WTC11 (cell line): ENCODE measurements around the gene PDE8B. TPM values are rescaled to one million over a fixed set of nuclear protein-coding genes. Genes with fewer than 3 reads are reported as not detected.

Experiments
- ATAC-seq: fragments of 200-7000 bp; cut with Tn5 transposase; 2 replicates; pipeline ENCODE4 v1.10.0; 2021; ENCODE audit warnings: mild to moderate bottlenecking, moderate library complexity
- CTCF ChIA-PET: fragments of 300-600 bp; sonication (Branson Sonifier 250); formaldehyde crosslinking; loops from one replicate; lab custom pipeline; 2021; ENCODE audit warnings: antibody characterized with exemption; lab: Charles Lee
- POLR2A ChIA-PET: fragments of 350-600 bp; sonication (Branson Sonifier 250); formaldehyde crosslinking; loops from one replicate; lab custom pipeline; 2021; ENCODE audit warnings: antibody characterized with exemption; lab: Charles Lee
- DNase-seq: peaks from one replicate; pipeline ENCODE4 v3.0.0; 2021; ENCODE audit warnings: low spot score
- H3K27ac Mint-ChIP-seq: 2 replicates; pipeline ENCODE4 v1.8.0; 2021; ENCODE audit warnings: mixed read lengths
- H3K27me3 Mint-ChIP-seq: 2 replicates; pipeline ENCODE4 v1.8.0; 2021; ENCODE audit warnings: low read depth, mild to moderate bottlenecking, moderate library complexity, mixed read lengths
- H3K36me3 Mint-ChIP-seq: 2 replicates; pipeline ENCODE4 v1.8.0; 2021; ENCODE audit warnings: mixed read lengths
- H3K4me1 Mint-ChIP-seq: 2 replicates; pipeline ENCODE4 v1.8.0; 2022; ENCODE audit warnings: mixed read lengths
- H3K4me3 Mint-ChIP-seq: 2 replicates; pipeline ENCODE4 v1.8.0; 2021; ENCODE audit warnings: mild to moderate bottlenecking, moderate library complexity, mixed read lengths
- H3K9me3 Mint-ChIP-seq: 2 replicates; pipeline ENCODE4 v1.8.0; 2021; ENCODE audit warnings: mixed read lengths
- AR ChIP-seq: fragments of 250-450 bp; sonication (Bioruptor Pico); IDR thresholded peaks from 2 replicates; pipeline ENCODE4 v1.9.0; 2021; ENCODE audit warnings: mild to moderate bottlenecking
- ELF4 ChIP-seq: sonication (generic); formaldehyde crosslinking; IDR thresholded peaks from 2 replicates; pipeline ENCODE4 v1.8.1; 2022; ENCODE audit warnings: low read depth, mild to moderate bottlenecking, moderate library complexity, missing genetic modification reagents
- ETV6 ChIP-seq: sonication (generic); formaldehyde crosslinking; IDR thresholded peaks from 2 replicates; pipeline ENCODE4 v1.8.1; 2022; ENCODE audit warnings: mild to moderate bottlenecking, missing genetic modification reagents
- GTF2I ChIP-seq: fragments of 250-450 bp; sonication (Bioruptor Pico); conservative IDR thresholded peaks from 2 replicates; pipeline ENCODE4 v1.4.0; 2021; ENCODE audit warnings: mild to moderate bottlenecking
- SMAD4 ChIP-seq: sonication (generic); formaldehyde crosslinking; IDR thresholded peaks from 2 replicates; pipeline ENCODE4 v1.8.0; 2022; ENCODE audit warnings: mild to moderate bottlenecking, missing genetic modification reagents
- SP1 ChIP-seq: sonication (generic); formaldehyde crosslinking; conservative IDR thresholded peaks from 2 replicates; pipeline ENCODE4 v1.8.1; 2022; ENCODE audit warnings: missing genetic modification reagents
- TEAD1 ChIP-seq: sonication (generic); formaldehyde crosslinking; IDR thresholded peaks from 2 replicates; pipeline ENCODE4 v1.8.0; 2022; ENCODE audit warnings: mild to moderate bottlenecking, missing genetic modification reagents
- ZNF121 ChIP-seq: sonication (generic); formaldehyde crosslinking; IDR thresholded peaks from 2 replicates; pipeline ENCODE4 v1.8.0; 2023; ENCODE audit warnings: missing genetic modification reagents
- ZNF138 ChIP-seq: sonication (generic); formaldehyde crosslinking; conservative IDR thresholded peaks from 2 replicates; pipeline ENCODE4 v1.8.1; 2022; ENCODE audit warnings: mild to moderate bottlenecking, moderate library complexity, missing genetic modification reagents
- ZNF219 ChIP-seq: sonication (generic); formaldehyde crosslinking; IDR thresholded peaks from 2 replicates; pipeline ENCODE4 v1.8.0; 2023; ENCODE audit warnings: missing genetic modification reagents, mild to moderate bottlenecking, borderline replicate concordance
- ZNF232 ChIP-seq: sonication (generic); formaldehyde crosslinking; IDR thresholded peaks from 2 replicates; pipeline ENCODE4 v1.8.0; 2022; ENCODE audit warnings: mild to moderate bottlenecking, missing genetic modification reagents
- ZSCAN18 ChIP-seq: fragments of 250-450 bp; sonication (Bioruptor Pico); IDR thresholded peaks from 2 replicates; pipeline ENCODE4 v2.1.2; 2022; ENCODE audit warnings: mild to moderate bottlenecking, moderate library complexity
- total RNA-seq: library from RNA; stranded (reverse); gene quantifications from 3 replicates; pipeline ENCODE4 v1.2.3, GENCODE V29; 2021
- TF ChIP-seq, protein P1 (sequence below): sonication (generic); formaldehyde crosslinking; IDR thresholded peaks from 2 replicates; pipeline ENCODE4 v1.8.0; 2022; ENCODE audit warnings: mild to moderate bottlenecking, missing genetic modification reagents
- TF ChIP-seq, protein P2 (sequence below): fragments of 200-600 bp; IDR thresholded peaks from 2 replicates; pipeline ENCODE4 v1.8.0; 2022; ENCODE audit warnings: antibody characterized with exemption
- TF ChIP-seq, protein P3 (sequence below): sonication (generic); formaldehyde crosslinking; IDR thresholded peaks from 2 replicates; pipeline ENCODE4 v1.8.0; 2022; ENCODE audit warnings: missing genetic modification reagents

PDE8B gene
- total RNA-seq, 1 experiment from 2014 or later = 0.31 TPM

DNA sequence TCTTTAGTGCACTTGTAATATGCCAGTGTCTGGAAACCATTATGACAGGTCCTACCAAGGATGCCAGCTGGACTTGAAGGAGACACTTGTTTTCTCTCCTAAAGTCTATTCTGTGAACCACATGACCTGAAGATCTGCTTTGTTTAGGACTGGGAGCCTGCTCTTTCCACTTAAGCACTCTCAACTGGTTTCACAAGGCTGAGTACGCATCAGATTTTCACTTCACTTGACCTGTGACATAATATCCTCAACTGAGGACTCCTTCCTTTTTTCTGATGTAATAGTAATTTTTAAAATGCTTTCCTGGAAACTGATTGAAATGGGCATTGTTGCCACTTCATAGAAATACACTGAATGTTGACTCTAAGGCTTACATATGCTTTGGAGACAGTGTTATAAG, 52.2 kb downstream of the PDE8B start:
- POLR2A ChIA-PET = no interaction called here
- no peak for DNase-seq
- Mint-ChIP-seq H3K9me3 (no peaks in the 10 kb centered on the region), H3K4me1 (peaks cover 11% of the 10 kb centered on the region), H3K27me3 (no peaks in the 10 kb centered on the region; the same call in 1 of the 2 replicates), H3K27ac (no peak overlapping the region), H3K4me3 (no peak overlapping the region), H3K36me3 (no peaks in the 10 kb centered on the region)
- no peak for TF ChIP-seq TEAD1 (CRISPR knock-in tag)
- no peak for TF ChIP-seq ZNF138 (CRISPR knock-in tag)
- TF ChIP-seq SP1 (CRISPR knock-in tag) = no peak
- TF ChIP-seq SMAD4 (CRISPR knock-in tag) = no peak
- TF ChIP-seq ZNF121 (CRISPR knock-in tag) = no peak
- TF ChIP-seq ZSCAN18 (CRISPR knock-in tag) = no peak
- TF ChIP-seq, protein P1, sequence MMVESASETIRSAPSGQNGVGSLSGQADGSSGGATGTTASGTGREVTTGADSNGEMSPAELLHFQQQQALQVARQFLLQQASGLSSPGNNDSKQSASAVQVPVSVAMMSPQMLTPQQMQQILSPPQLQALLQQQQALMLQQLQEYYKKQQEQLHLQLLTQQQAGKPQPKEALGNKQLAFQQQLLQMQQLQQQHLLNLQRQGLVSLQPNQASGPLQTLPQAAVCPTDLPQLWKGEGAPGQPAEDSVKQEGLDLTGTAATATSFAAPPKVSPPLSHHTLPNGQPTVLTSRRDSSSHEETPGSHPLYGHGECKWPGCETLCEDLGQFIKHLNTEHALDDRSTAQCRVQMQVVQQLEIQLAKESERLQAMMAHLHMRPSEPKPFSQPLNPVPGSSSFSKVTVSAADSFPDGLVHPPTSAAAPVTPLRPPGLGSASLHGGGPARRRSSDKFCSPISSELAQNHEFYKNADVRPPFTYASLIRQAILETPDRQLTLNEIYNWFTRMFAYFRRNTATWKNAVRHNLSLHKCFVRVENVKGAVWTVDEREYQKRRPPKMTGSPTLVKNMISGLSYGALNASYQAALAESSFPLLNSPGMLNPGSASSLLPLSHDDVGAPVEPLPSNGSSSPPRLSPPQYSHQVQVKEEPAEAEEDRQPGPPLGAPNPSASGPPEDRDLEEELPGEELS (CRISPR knock-in tag) = no peak
- TF ChIP-seq, protein P2, sequence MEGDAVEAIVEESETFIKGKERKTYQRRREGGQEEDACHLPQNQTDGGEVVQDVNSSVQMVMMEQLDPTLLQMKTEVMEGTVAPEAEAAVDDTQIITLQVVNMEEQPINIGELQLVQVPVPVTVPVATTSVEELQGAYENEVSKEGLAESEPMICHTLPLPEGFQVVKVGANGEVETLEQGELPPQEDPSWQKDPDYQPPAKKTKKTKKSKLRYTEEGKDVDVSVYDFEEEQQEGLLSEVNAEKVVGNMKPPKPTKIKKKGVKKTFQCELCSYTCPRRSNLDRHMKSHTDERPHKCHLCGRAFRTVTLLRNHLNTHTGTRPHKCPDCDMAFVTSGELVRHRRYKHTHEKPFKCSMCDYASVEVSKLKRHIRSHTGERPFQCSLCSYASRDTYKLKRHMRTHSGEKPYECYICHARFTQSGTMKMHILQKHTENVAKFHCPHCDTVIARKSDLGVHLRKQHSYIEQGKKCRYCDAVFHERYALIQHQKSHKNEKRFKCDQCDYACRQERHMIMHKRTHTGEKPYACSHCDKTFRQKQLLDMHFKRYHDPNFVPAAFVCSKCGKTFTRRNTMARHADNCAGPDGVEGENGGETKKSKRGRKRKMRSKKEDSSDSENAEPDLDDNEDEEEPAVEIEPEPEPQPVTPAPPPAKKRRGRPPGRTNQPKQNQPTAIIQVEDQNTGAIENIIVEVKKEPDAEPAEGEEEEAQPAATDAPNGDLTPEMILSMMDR = no peak
- TF ChIP-seq ZNF219 (CRISPR knock-in tag) = no peak
- no peak for TF ChIP-seq ELF4 (CRISPR knock-in tag)
- TF ChIP-seq AR (CRISPR knock-in tag) = no peak
- no peak for TF ChIP-seq GTF2I (CRISPR knock-in tag)
- TF ChIP-seq ETV6 (CRISPR knock-in tag) = no peak
- no peak for TF ChIP-seq ZNF232 (CRISPR knock-in tag)
- TF ChIP-seq, protein P3, sequence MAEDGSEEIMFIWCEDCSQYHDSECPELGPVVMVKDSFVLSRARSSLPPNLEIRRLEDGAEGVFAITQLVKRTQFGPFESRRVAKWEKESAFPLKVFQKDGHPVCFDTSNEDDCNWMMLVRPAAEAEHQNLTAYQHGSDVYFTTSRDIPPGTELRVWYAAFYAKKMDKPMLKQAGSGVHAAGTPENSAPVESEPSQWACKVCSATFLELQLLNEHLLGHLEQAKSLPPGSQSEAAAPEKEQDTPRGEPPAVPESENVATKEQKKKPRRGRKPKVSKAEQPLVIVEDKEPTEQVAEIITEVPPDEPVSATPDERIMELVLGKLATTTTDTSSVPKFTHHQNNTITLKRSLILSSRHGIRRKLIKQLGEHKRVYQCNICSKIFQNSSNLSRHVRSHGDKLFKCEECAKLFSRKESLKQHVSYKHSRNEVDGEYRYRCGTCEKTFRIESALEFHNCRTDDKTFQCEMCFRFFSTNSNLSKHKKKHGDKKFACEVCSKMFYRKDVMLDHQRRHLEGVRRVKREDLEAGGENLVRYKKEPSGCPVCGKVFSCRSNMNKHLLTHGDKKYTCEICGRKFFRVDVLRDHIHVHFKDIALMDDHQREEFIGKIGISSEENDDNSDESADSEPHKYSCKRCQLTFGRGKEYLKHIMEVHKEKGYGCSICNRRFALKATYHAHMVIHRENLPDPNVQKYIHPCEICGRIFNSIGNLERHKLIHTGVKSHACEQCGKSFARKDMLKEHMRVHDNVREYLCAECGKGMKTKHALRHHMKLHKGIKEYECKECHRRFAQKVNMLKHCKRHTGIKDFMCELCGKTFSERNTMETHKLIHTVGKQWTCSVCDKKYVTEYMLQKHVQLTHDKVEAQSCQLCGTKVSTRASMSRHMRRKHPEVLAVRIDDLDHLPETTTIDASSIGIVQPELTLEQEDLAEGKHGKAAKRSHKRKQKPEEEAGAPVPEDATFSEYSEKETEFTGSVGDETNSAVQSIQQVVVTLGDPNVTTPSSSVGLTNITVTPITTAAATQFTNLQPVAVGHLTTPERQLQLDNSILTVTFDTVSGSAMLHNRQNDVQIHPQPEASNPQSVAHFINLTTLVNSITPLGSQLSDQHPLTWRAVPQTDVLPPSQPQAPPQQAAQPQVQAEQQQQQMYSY (CRISPR knock-in tag) = no peak
- no peak for ATAC-seq
- CTCF ChIA-PET = no interaction called here
